HepG2 (cell line): ENCODE measurements around the gene GPT2. TPM values are rescaled to one million over a fixed set of nuclear protein-coding genes. Genes with fewer than 3 reads are reported as not detected.

Source experiments
- ADNP ChIP-seq: sonication (generic); formaldehyde crosslinking; IDR thresholded peaks from 2 replicates; pipeline ENCODE4 v1.4.0; 2020; ENCODE audit warnings: missing genetic modification reagents
- DNMT1 ChIP-seq: sonication (generic); formaldehyde crosslinking; IDR thresholded peaks from 2 replicates; pipeline ENCODE4 v1.5.1; 2020; ENCODE audit warnings: mild to moderate bottlenecking, missing genetic modification reagents
- E2F2 ChIP-seq: sonication (generic); formaldehyde crosslinking; IDR thresholded peaks from 2 replicates; pipeline ENCODE4 v1.4.0; 2020; ENCODE audit warnings: missing genetic modification reagents, borderline replicate concordance
- ELF3 ChIP-seq: IDR thresholded peaks from 2 replicates; pipeline ENCODE4 v1.6.1; 2016; ENCODE audit warnings: missing genetic modification reagents, missing compliant biosample characterization
- ISL2 ChIP-seq: sonication (generic); formaldehyde crosslinking; IDR thresholded peaks from 2 replicates; pipeline ENCODE4 v1.5.0; 2020; ENCODE audit warnings: missing genetic modification reagents
- MTA3 ChIP-seq: sonication (generic); formaldehyde crosslinking; IDR thresholded peaks from 2 replicates; pipeline ENCODE4 v1.4.0; 2020; ENCODE audit warnings: missing genetic modification reagents
- POLR2AphosphoS5 ChIP-seq: IDR thresholded peaks from 2 replicates; pipeline ENCODE4 v1.6.1; 2012; ENCODE audit warnings: low read depth, low read length
- PTBP1 ChIP-seq: fragments of 200-400 bp; formaldehyde crosslinking; IDR thresholded peaks from 2 replicates; pipeline ENCODE4 v1.6.1; 2018; ENCODE audit warnings: low read length, low read depth; ENCODE audit not compliant: poor library complexity, severe bottlenecking
- RBM22 ChIP-seq: fragments of 200-400 bp; formaldehyde crosslinking; optimal IDR thresholded peaks from 2 replicates; pipeline ENCODE3; 2017; ENCODE audit warnings: mild to moderate bottlenecking, low read length, moderate library complexity
- REXO4 ChIP-seq: sonication (generic); formaldehyde crosslinking; IDR thresholded peaks from 2 replicates; pipeline ENCODE4 v1.8.0; 2022; ENCODE audit warnings: missing genetic modification reagents, mild to moderate bottlenecking, borderline replicate concordance
- SMYD3 ChIP-seq: sonication (generic); formaldehyde crosslinking; IDR thresholded peaks from 2 replicates; pipeline ENCODE4 v1.8.1; 2023; ENCODE audit warnings: mild to moderate bottlenecking, missing genetic modification reagents
- SSRP1 ChIP-seq: IDR thresholded peaks from 2 replicates; pipeline ENCODE4 v1.6.1; 2016; ENCODE audit warnings: control low read depth
- ZFP36 ChIP-seq: fragments of 150-350 bp; IDR thresholded peaks from 2 replicates; pipeline ENCODE4 v1.6.1; 2018; ENCODE audit warnings: borderline replicate concordance, low read length, low read depth; ENCODE audit not compliant: partially characterized antibody
- ZKSCAN8 ChIP-seq: IDR thresholded peaks from 2 replicates; pipeline ENCODE4 v1.6.1; 2016; ENCODE audit warnings: borderline replicate concordance, missing genetic modification reagents, missing compliant biosample characterization
- ZMAT5 ChIP-seq: sonication (generic); formaldehyde crosslinking; IDR thresholded peaks from 2 replicates; pipeline ENCODE4 v1.5.0; 2020; ENCODE audit warnings: mild to moderate bottlenecking, low read depth, missing genetic modification reagents, borderline replicate concordance
- ZNF136 ChIP-seq: sonication (generic); formaldehyde crosslinking; IDR thresholded peaks from 2 replicates; pipeline ENCODE4 v1.8.1; 2022; ENCODE audit warnings: low read depth, mild to moderate bottlenecking, moderate library complexity, missing genetic modification reagents
- ZNF20 ChIP-seq: sonication (generic); formaldehyde crosslinking; IDR thresholded peaks from 2 replicates; pipeline ENCODE4 v1.4.0; 2020; ENCODE audit warnings: mild to moderate bottlenecking, moderate library complexity, missing genetic modification reagents
- ZNF580 ChIP-seq: IDR thresholded peaks from 2 replicates; pipeline ENCODE4 v1.6.1; 2016; ENCODE audit warnings: low read depth, borderline replicate concordance
- ZZZ3 ChIP-seq: sonication (generic); formaldehyde crosslinking; IDR thresholded peaks from 2 replicates; pipeline ENCODE4 v1.4.0; 2020; ENCODE audit warnings: missing genetic modification reagents, mild to moderate bottlenecking, borderline replicate concordance
- polyA plus RNA-seq, 8 experiments: library from polyadenylated mRNA; depleted of rRNA in 3 of 8; stranded (reverse) in 7 of 8; unstranded in 1 of 8; fragments of >200 nt; fragmentation: Illumina TruSeq in 4 of 8; extraction: Trizol in 4 of 8; gene quantifications; 2 replicates each; pipeline versions ENCODE4 v1.2.1 to v1.2.3, GENCODE V29; 2011 to 2016; ENCODE audit warnings: low read depth in 4 of 8, missing spikeins in 1 of 8, mixed read lengths in 1 of 8; ENCODE audit not compliant: insufficient read depth in 1 of 8
- total RNA-seq, 5 experiments: library from RNA; depleted of rRNA; stranded (reverse); fragments of >200 nt; fragmentation: Illumina TruSeq; extraction: Trizol; gene quantifications; 2 replicates each; pipeline ENCODE4 v1.2.3, GENCODE V29; 2016; ENCODE audit warnings: low read depth in 1 of 5
- TF ChIP-seq, protein P1 (sequence below): sonication (generic); formaldehyde crosslinking; IDR thresholded peaks from 2 replicates; pipeline ENCODE4 v1.5.1; 2020; ENCODE audit warnings: mild to moderate bottlenecking, missing genetic modification reagents, borderline replicate concordance
- TF ChIP-seq, protein P2 (sequence below): sonication (generic); formaldehyde crosslinking; IDR thresholded peaks from 2 replicates; pipeline ENCODE4 v1.4.0; 2020; ENCODE audit warnings: mild to moderate bottlenecking, missing genetic modification reagents

GPT2 gene
- total and polyA plus RNA-seq, 2 of the 13 experiments (the other 11 are each of a cell fraction or from before 2014, with no cell fraction given) = 138 to 267 TPM

DNA sequence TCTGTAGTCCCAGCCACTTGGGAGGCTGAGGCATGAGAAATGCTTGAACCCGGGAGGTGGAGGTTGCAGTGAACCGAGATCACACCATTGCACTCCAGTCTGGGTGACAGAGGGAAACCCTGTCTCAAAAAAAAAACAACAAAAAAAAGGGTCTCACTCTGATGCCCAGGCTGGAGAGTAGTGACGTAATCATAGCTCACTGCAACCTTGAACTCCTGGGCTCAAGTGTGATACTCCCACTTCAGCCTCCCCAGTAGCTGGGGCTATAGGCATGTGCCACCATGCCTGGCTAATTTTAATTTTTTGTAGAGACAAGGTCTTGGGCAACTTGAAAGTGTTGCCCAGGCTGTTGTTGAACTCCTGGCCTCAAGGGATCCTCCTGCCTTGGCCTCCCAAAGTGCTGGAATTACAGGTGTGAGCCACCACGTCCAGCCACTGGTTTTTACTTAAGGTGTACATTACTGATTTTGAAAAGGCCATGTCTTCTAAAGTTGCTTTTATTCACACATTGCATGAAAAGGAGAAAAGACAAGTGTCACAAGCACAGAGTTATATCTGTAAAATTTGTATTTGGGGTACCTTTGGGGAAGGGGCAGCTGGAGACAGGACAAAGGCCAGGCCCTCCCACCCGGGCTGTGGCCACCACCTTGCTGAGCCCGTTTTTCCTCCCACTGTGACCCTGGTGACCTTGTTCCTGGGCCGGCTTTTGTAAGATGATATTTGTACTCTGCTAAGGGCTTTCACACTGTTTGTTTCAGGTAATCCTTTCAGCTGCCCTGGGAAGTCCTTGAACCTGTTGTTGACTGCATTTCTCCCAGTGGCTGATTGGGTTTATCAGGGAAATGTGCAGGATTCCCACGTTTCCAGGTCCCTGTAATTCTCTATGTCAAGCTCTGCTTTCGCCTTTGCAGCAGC is 11.5 kb downstream of the GPT2 start (continued):
- TF ChIP-seq, protein P1, sequence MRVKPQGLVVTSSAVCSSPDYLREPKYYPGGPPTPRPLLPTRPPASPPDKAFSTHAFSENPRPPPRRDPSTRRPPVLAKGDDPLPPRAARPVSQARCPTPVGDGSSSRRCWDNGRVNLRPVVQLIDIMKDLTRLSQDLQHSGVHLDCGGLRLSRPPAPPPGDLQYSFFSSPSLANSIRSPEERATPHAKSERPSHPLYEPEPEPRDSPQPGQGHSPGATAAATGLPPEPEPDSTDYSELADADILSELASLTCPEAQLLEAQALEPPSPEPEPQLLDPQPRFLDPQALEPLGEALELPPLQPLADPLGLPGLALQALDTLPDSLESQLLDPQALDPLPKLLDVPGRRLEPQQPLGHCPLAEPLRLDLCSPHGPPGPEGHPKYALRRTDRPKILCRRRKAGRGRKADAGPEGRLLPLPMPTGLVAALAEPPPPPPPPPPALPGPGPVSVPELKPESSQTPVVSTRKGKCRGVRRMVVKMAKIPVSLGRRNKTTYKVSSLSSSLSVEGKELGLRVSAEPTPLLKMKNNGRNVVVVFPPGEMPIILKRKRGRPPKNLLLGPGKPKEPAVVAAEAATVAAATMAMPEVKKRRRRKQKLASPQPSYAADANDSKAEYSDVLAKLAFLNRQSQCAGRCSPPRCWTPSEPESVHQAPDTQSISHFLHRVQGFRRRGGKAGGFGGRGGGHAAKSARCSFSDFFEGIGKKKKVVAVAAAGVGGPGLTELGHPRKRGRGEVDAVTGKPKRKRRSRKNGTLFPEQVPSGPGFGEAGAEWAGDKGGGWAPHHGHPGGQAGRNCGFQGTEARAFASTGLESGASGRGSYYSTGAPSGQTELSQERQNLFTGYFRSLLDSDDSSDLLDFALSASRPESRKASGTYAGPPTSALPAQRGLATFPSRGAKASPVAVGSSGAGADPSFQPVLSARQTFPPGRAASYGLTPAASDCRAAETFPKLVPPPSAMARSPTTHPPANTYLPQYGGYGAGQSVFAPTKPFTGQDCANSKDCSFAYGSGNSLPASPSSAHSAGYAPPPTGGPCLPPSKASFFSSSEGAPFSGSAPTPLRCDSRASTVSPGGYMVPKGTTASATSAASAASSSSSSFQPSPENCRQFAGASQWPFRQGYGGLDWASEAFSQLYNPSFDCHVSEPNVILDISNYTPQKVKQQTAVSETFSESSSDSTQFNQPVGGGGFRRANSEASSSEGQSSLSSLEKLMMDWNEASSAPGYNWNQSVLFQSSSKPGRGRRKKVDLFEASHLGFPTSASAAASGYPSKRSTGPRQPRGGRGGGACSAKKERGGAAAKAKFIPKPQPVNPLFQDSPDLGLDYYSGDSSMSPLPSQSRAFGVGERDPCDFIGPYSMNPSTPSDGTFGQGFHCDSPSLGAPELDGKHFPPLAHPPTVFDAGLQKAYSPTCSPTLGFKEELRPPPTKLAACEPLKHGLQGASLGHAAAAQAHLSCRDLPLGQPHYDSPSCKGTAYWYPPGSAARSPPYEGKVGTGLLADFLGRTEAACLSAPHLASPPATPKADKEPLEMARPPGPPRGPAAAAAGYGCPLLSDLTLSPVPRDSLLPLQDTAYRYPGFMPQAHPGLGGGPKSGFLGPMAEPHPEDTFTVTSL (CRISPR knock-in tag) = peak; percentile 96
- TF ChIP-seq MTA3 (CRISPR knock-in tag) (no peak), E2F2 (peak; percentile 62; the same call in 1 of the 2 replicates), DNMT1 (CRISPR knock-in tag) (no peak), ISL2 (CRISPR knock-in tag) (peak; percentile 98), ZNF20 (CRISPR knock-in tag) (no peak), ZNF580 (CRISPR knock-in tag) (peak; percentile 88; the same call in 1 of the 2 replicates), ZKSCAN8 (CRISPR knock-in tag) (peak; percentile 70), POLR2AphosphoS5 (peak; percentile 26; the same call in 1 of the 2 replicates), SMYD3 (CRISPR knock-in tag) (peak; percentile 81; the same call in 1 of the 2 replicates), ZMAT5 (CRISPR knock-in tag) (no peak), ZZZ3 (CRISPR knock-in tag) (no peak), SSRP1 (peak; percentile 6; the same call in 1 of the 2 replicates), ZNF136 (no peak; the same call in 1 of the 2 replicates), REXO4 (CRISPR knock-in tag) (no peak), ADNP (CRISPR knock-in tag) (0 out of 2 replicates have a peak, but pooled peaks have one; percentile 59), ZFP36 (no peak), RBM22 (no peak), PTBP1 (no peak), ELF3 (peak; percentile 90)
- TF ChIP-seq, protein P2, sequence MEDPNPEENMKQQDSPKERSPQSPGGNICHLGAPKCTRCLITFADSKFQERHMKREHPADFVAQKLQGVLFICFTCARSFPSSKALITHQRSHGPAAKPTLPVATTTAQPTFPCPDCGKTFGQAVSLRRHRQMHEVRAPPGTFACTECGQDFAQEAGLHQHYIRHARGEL = no peak
